GM21737 (cell line): ENCODE data around the gene EXOSC5.
"Not testable (repeated sequence)": the region's sequence is repeated elsewhere in the genome, so short reads cannot be mapped to it uniquely, and the experiment has no call there.

Experiments
- ATAC-seq: cut with Tn5 transposase; IDR thresholded peaks from one replicate; pipeline ENCODE4 v1.9.1; 2021; ENCODE audit warnings: mild to moderate bottlenecking, moderate library complexity; ENCODE audit not compliant: unreplicated experiment

EXOSC5 gene

GRCh38 chr19:41408846-41409245 is 11.7 kb upstream of the EXOSC5 start:
- ATAC-seq: not testable (repeated sequence)

- no peak for ATAC-seq
Measured at GRCh38 chr19:41408256-41408655, 11.1 kb upstream of the EXOSC5 start.

GRCh38 chr19:41407271-41407670 is 10.1 kb upstream of the EXOSC5 start:
- ATAC-seq: no peak

GRCh38 chr19:41405776-41406175 is 8.6 kb upstream of the EXOSC5 start:
- no peak for ATAC-seq

GRCh38 chr19:41403181-41403970 is 6.2 kb upstream of the EXOSC5 start:
- no peak for ATAC-seq

- ATAC-seq: no peak
Measured at GRCh38 chr19:41402010-41402409, 4.9 kb upstream of the EXOSC5 start.

GRCh38 chr19:41401483-41401882 is 4.3 kb upstream of the EXOSC5 start:
- no peak for ATAC-seq

GRCh38 chr19:41399525-41399924 is 2.4 kb upstream of the EXOSC5 start:
- no peak for ATAC-seq

- ATAC-seq: no peak
Measured at GRCh38 chr19:41399091-41399490, 1.9 kb upstream of the EXOSC5 start.

GRCh38 chr19:41398598-41398997 is 1.4 kb upstream of the EXOSC5 start:
- ATAC-seq: no peak

- ATAC-seq: no peak
Measured at GRCh38 chr19:41398050-41398418, 875 bp upstream of the EXOSC5 start.

- no peak for ATAC-seq
Measured at GRCh38 chr19:41395355-41395754, 1.8 kb downstream of the EXOSC5 start.

GRCh38 chr19:41392775-41393174 is 4.4 kb downstream of the EXOSC5 start:
- no peak for ATAC-seq

- ATAC-seq: no peak
Measured at GRCh38 chr19:41391618-41392017, 5.5 kb downstream of the EXOSC5 start.

GRCh38 chr19:41386442-41386841 is 10.7 kb downstream of the EXOSC5 start:
- no peak for ATAC-seq

GRCh38 chr19:41384351-41384750 is 12.8 kb downstream of the EXOSC5 start:
- no peak for ATAC-seq

- ATAC-seq: not testable (repeated sequence)
Measured at GRCh38 chr19:41381536-41381935, 15.6 kb downstream of the EXOSC5 start.

- ATAC-seq: peak; percentile 80
Measured at GRCh38 chr19:41377977-41378709, 19.0 kb downstream of the EXOSC5 start.

- no peak for ATAC-seq
Measured at GRCh38 chr19:41376998-41377365, 20.2 kb downstream of the EXOSC5 start.

- ATAC-seq: no peak
Measured at GRCh38 chr19:41376241-41376997, 20.7 kb downstream of the EXOSC5 start, which contains the start of gene TMEM91. TSS of gene TMEM91 (plus strand) at chr19:41376533. CDS start at chr19:41378310, 1,777 bp downstream.

GRCh38 chr19:41373993-41374392 is 23.2 kb downstream of the EXOSC5 start:
- no peak for ATAC-seq

GRCh38 chr19:41372501-41372900 is 24.7 kb downstream of the EXOSC5 start:
- no peak for ATAC-seq
